ENCODE measurements around the gene PPP4R3A. TPM values are rescaled to one million over a fixed set of nuclear protein-coding genes. Genes with fewer than 3 reads are reported as not detected.

The PPP4R3A gene
- total RNA-seq, 1 experiment from 2014 or later, result 124 TPM

- H3K36me3 Mint-ChIP-seq, result peaks cover 73% of the 10 kb centered on the region
Measured at GRCh38 chr14:91473046-91473445, 37.1 kb downstream of the PPP4R3A start.

GRCh38 chr14:91470216-91470615 is 39.9 kb downstream of the PPP4R3A start:
- Mint-ChIP-seq H3K27ac (no peak overlapping the region), H3K9me3 (no peaks in the 10 kb centered on the region), H3K36me3 (peaks cover 76% of the 10 kb centered on the region), H3K4me3 (no peak overlapping the region), H3K27me3 (ENCODE audit: low read depth) (no peaks in the 10 kb centered on the region), H3K4me1 (no peaks in the 10 kb centered on the region)
- POLR2A ChIA-PET, result no interaction called here
- DNase-seq (ENCODE audit: low spot score), result no peak
- ATAC-seq, result no peak
- CTCF ChIA-PET, result no interaction called here
- TF ChIP-seq ATF1 (CRISPR knock-in tag; IDR thresholded peaks at IDR 0.05), result no peak
- no peak for TF ChIP-seq TEAD4 (CRISPR knock-in tag; IDR thresholded peaks at IDR 0.05)
- no peak for TF ChIP-seq USF1 (CRISPR knock-in tag; IDR thresholded peaks at IDR 0.05)
- TF ChIP-seq ERG (CRISPR knock-in tag; IDR thresholded peaks at IDR 0.05), result no peak
- no peak for TF ChIP-seq NFE2L1 (CRISPR knock-in tag; IDR thresholded peaks at IDR 0.05)
- TF ChIP-seq, protein P1, sequence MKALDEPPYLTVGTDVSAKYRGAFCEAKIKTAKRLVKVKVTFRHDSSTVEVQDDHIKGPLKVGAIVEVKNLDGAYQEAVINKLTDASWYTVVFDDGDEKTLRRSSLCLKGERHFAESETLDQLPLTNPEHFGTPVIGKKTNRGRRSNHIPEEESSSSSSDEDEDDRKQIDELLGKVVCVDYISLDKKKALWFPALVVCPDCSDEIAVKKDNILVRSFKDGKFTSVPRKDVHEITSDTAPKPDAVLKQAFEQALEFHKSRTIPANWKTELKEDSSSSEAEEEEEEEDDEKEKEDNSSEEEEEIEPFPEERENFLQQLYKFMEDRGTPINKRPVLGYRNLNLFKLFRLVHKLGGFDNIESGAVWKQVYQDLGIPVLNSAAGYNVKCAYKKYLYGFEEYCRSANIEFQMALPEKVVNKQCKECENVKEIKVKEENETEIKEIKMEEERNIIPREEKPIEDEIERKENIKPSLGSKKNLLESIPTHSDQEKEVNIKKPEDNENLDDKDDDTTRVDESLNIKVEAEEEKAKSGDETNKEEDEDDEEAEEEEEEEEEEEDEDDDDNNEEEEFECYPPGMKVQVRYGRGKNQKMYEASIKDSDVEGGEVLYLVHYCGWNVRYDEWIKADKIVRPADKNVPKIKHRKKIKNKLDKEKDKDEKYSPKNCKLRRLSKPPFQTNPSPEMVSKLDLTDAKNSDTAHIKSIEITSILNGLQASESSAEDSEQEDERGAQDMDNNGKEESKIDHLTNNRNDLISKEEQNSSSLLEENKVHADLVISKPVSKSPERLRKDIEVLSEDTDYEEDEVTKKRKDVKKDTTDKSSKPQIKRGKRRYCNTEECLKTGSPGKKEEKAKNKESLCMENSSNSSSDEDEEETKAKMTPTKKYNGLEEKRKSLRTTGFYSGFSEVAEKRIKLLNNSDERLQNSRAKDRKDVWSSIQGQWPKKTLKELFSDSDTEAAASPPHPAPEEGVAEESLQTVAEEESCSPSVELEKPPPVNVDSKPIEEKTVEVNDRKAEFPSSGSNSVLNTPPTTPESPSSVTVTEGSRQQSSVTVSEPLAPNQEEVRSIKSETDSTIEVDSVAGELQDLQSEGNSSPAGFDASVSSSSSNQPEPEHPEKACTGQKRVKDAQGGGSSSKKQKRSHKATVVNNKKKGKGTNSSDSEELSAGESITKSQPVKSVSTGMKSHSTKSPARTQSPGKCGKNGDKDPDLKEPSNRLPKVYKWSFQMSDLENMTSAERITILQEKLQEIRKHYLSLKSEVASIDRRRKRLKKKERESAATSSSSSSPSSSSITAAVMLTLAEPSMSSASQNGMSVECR (CRISPR knock-in tag; IDR thresholded peaks at IDR 0.05; ENCODE audit: borderline replicate concordance), result no peak
- no peak for TF ChIP-seq OVOL2 (CRISPR knock-in tag; IDR thresholded peaks at IDR 0.05; ENCODE audit: borderline replicate concordance)
- no peak for TF ChIP-seq ESRRA (CRISPR knock-in tag; IDR thresholded peaks at IDR 0.05; ENCODE audit: borderline replicate concordance)
- no peak for TF ChIP-seq PREB (CRISPR knock-in tag; IDR thresholded peaks at IDR 0.05; ENCODE audit: borderline replicate concordance)

More at GRCh38 chr14:91473046-91473445, 37.1 kb downstream of the PPP4R3A start:
- Mint-ChIP-seq H3K4me1 (no peaks in the 10 kb centered on the region), H3K27me3 (ENCODE audit: low read depth) (no peaks in the 10 kb centered on the region), H3K4me3 (no peak overlapping the region), H3K27ac (no peak overlapping the region), H3K9me3 (no peaks in the 10 kb centered on the region)
- DNase-seq (ENCODE audit: low spot score) (no peak), ATAC-seq (no peak)
- TF ChIP-seq, protein P2, sequence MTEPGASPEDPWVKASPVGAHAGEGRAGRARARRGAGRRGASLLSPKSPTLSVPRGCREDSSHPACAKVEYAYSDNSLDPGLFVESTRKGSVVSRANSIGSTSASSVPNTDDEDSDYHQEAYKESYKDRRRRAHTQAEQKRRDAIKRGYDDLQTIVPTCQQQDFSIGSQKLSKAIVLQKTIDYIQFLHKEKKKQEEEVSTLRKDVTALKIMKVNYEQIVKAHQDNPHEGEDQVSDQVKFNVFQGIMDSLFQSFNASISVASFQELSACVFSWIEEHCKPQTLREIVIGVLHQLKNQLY (CRISPR knock-in tag; IDR thresholded peaks at IDR 0.05), result no peak
- TF ChIP-seq GRHL2 (CRISPR knock-in tag; IDR thresholded peaks at IDR 0.05; ENCODE audit: insufficient replicate concordance, severe bottlenecking) (no peak), GABPB1 (CRISPR knock-in tag; IDR thresholded peaks at IDR 0.05) (no peak), E2F5 (CRISPR knock-in tag; IDR thresholded peaks at IDR 0.05) (no peak), ELF4 (CRISPR knock-in tag; IDR thresholded peaks at IDR 0.05; ENCODE audit: low read depth) (no peak), USF1 (CRISPR knock-in tag; IDR thresholded peaks at IDR 0.05) (no peak), TCF7 (CRISPR knock-in tag; IDR thresholded peaks at IDR 0.05; ENCODE audit: low read depth) (no peak), ZNF138 (CRISPR knock-in tag; conservative IDR thresholded peaks at IDR 0.05) (no peak), ERG (CRISPR knock-in tag; IDR thresholded peaks at IDR 0.05) (no peak), TEAD4 (CRISPR knock-in tag; IDR thresholded peaks at IDR 0.05) (no peak)
- TF ChIP-seq, protein P3, sequence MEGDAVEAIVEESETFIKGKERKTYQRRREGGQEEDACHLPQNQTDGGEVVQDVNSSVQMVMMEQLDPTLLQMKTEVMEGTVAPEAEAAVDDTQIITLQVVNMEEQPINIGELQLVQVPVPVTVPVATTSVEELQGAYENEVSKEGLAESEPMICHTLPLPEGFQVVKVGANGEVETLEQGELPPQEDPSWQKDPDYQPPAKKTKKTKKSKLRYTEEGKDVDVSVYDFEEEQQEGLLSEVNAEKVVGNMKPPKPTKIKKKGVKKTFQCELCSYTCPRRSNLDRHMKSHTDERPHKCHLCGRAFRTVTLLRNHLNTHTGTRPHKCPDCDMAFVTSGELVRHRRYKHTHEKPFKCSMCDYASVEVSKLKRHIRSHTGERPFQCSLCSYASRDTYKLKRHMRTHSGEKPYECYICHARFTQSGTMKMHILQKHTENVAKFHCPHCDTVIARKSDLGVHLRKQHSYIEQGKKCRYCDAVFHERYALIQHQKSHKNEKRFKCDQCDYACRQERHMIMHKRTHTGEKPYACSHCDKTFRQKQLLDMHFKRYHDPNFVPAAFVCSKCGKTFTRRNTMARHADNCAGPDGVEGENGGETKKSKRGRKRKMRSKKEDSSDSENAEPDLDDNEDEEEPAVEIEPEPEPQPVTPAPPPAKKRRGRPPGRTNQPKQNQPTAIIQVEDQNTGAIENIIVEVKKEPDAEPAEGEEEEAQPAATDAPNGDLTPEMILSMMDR (IDR thresholded peaks at IDR 0.05), result no peak
- TF ChIP-seq, protein P4, sequence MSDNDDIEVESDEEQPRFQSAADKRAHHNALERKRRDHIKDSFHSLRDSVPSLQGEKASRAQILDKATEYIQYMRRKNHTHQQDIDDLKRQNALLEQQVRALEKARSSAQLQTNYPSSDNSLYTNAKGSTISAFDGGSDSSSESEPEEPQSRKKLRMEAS (CRISPR knock-in tag; IDR thresholded peaks at IDR 0.05), result no peak
- ChIA-PET POLR2A (no interaction called here), CTCF (no interaction called here)
